Duodenal mucosa (tissue), 2 donors: Measurements from ENCODE around the gene SRSF5.
"Not testable (repeated sequence)": the region's sequence is repeated elsewhere in the genome, so short reads cannot be mapped to it uniquely, and the experiment has no call there.

Source experiments
- H3K27ac ChIP-seq: one replicate; pipeline ENCODE4 v1.7.0; 2013; ENCODE audit warnings: low read depth, low read length
- H3K27me3 ChIP-seq, 2 donors: one replicate each; pipeline ENCODE4 v1.7.0; 2013; ENCODE audit warnings: low read length in 2 of 2, control low read depth in 1 of 2; ENCODE audit not compliant: insufficient read depth in 2 of 2, control insufficient read depth in 1 of 2
- H3K36me3 ChIP-seq, 2 donors: one replicate each; pipeline ENCODE4 v1.7.0; 2013; ENCODE audit warnings: low read length in 2 of 2, control low read depth in 1 of 2; ENCODE audit not compliant: insufficient read depth in 2 of 2, control insufficient read depth in 1 of 2
- H3K4me1 ChIP-seq, 2 donors: one replicate each; pipeline ENCODE4 v1.7.0; 2013; ENCODE audit warnings: low read length in 2 of 2, control low read depth in 1 of 2; ENCODE audit not compliant: insufficient read depth in 2 of 2, control insufficient read depth in 1 of 2
- H3K4me3 ChIP-seq, 2 donors: one replicate each; pipeline ENCODE4 v1.7.0; 2013; ENCODE audit warnings: low read length in 2 of 2, low read depth in 1 of 2
- H3K9ac ChIP-seq, 2 donors: one replicate each; pipeline ENCODE4 v1.7.0; 2013; ENCODE audit warnings: low read length in 2 of 2, low read depth in 1 of 2
- H3K9me3 ChIP-seq, 2 donors: one replicate each; pipeline ENCODE4 v1.7.0; 2013; ENCODE audit warnings: low read length in 2 of 2, control low read depth in 1 of 2; ENCODE audit not compliant: control insufficient read depth in 1 of 2

Gene SRSF5

GRCh38 chr14:69803753-69804152 lies 36.8 kb downstream of the SRSF5 start:
- no peak overlapping the region for H3K27ac ChIP-seq

GRCh38 chr14:69804902-69805301 lies 38.0 kb downstream of the SRSF5 start:
- Histone ChIP-seq H3K9ac (no peak overlapping the region), H3K4me1 (peaks cover 9% of the 10 kb centered on the region in 2 donors), H3K36me3 (no peaks in the 10 kb centered on the region), H3K9me3 (no peaks in the 10 kb centered on the region), H3K4me3 (no peak overlapping the region), H3K27me3 (no peaks in the 10 kb centered on the region), H3K27ac (no peak overlapping the region)

More at GRCh38 chr14:69803753-69804152, 36.8 kb downstream of the SRSF5 start:
- peaks cover 1% of the 10 kb centered on the region in 2 donors for H3K4me1 ChIP-seq
- no peaks in the 10 kb centered on the region for H3K27me3 ChIP-seq
- no peaks in the 10 kb centered on the region for H3K9me3 ChIP-seq
- no peak overlapping the region for H3K9ac ChIP-seq
- no peak overlapping the region for H3K4me3 ChIP-seq
- no peaks in the 10 kb centered on the region for H3K36me3 ChIP-seq

GRCh38 chr14:69807192-69807591 lies 40.2 kb downstream of the SRSF5 start:
- H3K27ac ChIP-seq: no peak overlapping the region
- H3K4me3 ChIP-seq: no peak overlapping the region
- H3K9me3 ChIP-seq: no peaks in the 10 kb centered on the region
- H3K9ac ChIP-seq: no peak overlapping the region
- H3K36me3 ChIP-seq: no peaks in the 10 kb centered on the region
- no peaks in the 10 kb centered on the region for H3K27me3 ChIP-seq
- peaks cover 9% of the 10 kb centered on the region in 2 donors for H3K4me1 ChIP-seq

GRCh38 chr14:69808919-69809808 lies 42.2 kb downstream of the SRSF5 start:
- Histone ChIP-seq H3K4me1 (peaks cover 9% of the 10 kb centered on the region in 2 donors), H3K27ac (no peak overlapping the region), H3K9me3 (no peaks in the 10 kb centered on the region), H3K9ac (no peak overlapping the region), H3K27me3 (no peaks in the 10 kb centered on the region), H3K4me3 (no peak overlapping the region), H3K36me3 (no peaks in the 10 kb centered on the region)

- Histone ChIP-seq H3K9ac (no peak overlapping the region), H3K4me3 (no peak overlapping the region), H3K36me3 (no peaks in the 10 kb centered on the region), H3K4me1 (peaks cover 9% of the 10 kb centered on the region in 2 donors), H3K27me3 (no peaks in the 10 kb centered on the region), H3K9me3 (no peaks in the 10 kb centered on the region), H3K27ac (no peak overlapping the region)
These were observed 44.4 kb downstream of the SRSF5 start for GRCh38 chr14:69811227-69811867.

GRCh38 chr14:69811868-69812252 lies 44.9 kb downstream of the SRSF5 start:
- no peak overlapping the region for H3K9ac ChIP-seq
- H3K27me3 ChIP-seq: no peaks in the 10 kb centered on the region
- no peaks in the 10 kb centered on the region for H3K36me3 ChIP-seq
- H3K4me1 ChIP-seq: peaks cover 9% of the 10 kb centered on the region in 2 donors
- no peaks in the 10 kb centered on the region for H3K9me3 ChIP-seq
- no peak overlapping the region for H3K4me3 ChIP-seq
- no peak overlapping the region for H3K27ac ChIP-seq

- Histone ChIP-seq H3K27me3 (peaks cover 0 to 3% of the 10 kb centered on the region in 2 donors), H3K4me1 (peaks cover 9% of the 10 kb centered on the region in 2 donors), H3K9me3 (no peaks in the 10 kb centered on the region), H3K9ac (no peak overlapping the region), H3K27ac (no peak overlapping the region), H3K4me3 (no peak overlapping the region), H3K36me3 (no peaks in the 10 kb centered on the region)
These were observed 45.8 kb downstream of the SRSF5 start for GRCh38 chr14:69812711-69813110.

- H3K9ac ChIP-seq, H3K4me1 ChIP-seq, H3K4me3 ChIP-seq, H3K36me3 ChIP-seq, H3K27ac ChIP-seq, H3K27me3 ChIP-seq, H3K9me3 ChIP-seq: not testable (repeated sequence)
These were observed 46.4 kb downstream of the SRSF5 start for GRCh38 chr14:69813346-69813745.

GRCh38 chr14:69814397-69814796 lies 47.5 kb downstream of the SRSF5 start:
- H3K4me1 ChIP-seq: peaks cover 1 to 2% of the 10 kb centered on the region in 2 donors
- no peak overlapping the region for H3K9ac ChIP-seq
- H3K9me3 ChIP-seq: no peaks in the 10 kb centered on the region
- peaks cover 0 to 3% of the 10 kb centered on the region in 2 donors for H3K27me3 ChIP-seq
- H3K27ac ChIP-seq: no peak overlapping the region
- H3K4me3 ChIP-seq: no peak overlapping the region
- H3K36me3 ChIP-seq: no peaks in the 10 kb centered on the region

- Histone ChIP-seq H3K9ac (no peak overlapping the region), H3K4me3 (no peak overlapping the region), H3K4me1 (no peaks in the 10 kb centered on the region), H3K27me3 (peaks cover 0 to 3% of the 10 kb centered on the region in 2 donors), H3K9me3 (no peaks in the 10 kb centered on the region), H3K27ac (no peak overlapping the region), H3K36me3 (no peaks in the 10 kb centered on the region)
These were observed 48.6 kb downstream of the SRSF5 start for GRCh38 chr14:69815556-69815955.
